DND-41 (cell line): Measurements from ENCODE around the gene SLC12A7.

Experiments used
- ATAC-seq: fragments of 200-7000 bp; cut with Tn5 transposase; 3 replicates; pipeline ENCODE4 v1.9.1; 2021; ENCODE audit warnings: low read depth; ENCODE audit not compliant: insufficient read depth
- DNase-seq: peaks from one replicate; pipeline ENCODE4 v3.0.0-alpha.2; 2020
- H2AFZ ChIP-seq: 2 replicates; pipeline ENCODE4 v1.6.0; 2012; ENCODE audit warnings: low read depth, low read length
- H3K27ac ChIP-seq: 2 replicates; pipeline ENCODE4 v1.5.1; 2012; ENCODE audit warnings: low read length, inconsistent platforms
- H3K27me3 ChIP-seq: fragments of 200-600 bp; sonication (generic); 2 replicates; pipeline ENCODE4 v1.6.0; 2012; ENCODE audit warnings: low read length, mild to moderate bottlenecking, inconsistent platforms; ENCODE audit not compliant: insufficient read depth, poor library complexity
- H3K36me3 ChIP-seq: 2 replicates; pipeline ENCODE4 v1.5.1; 2012; ENCODE audit warnings: low read length, inconsistent platforms; ENCODE audit not compliant: insufficient read depth
- H3K4me1 ChIP-seq: 2 replicates; pipeline ENCODE4 v1.5.1; 2012; ENCODE audit warnings: mild to moderate bottlenecking, low read length; ENCODE audit not compliant: insufficient read depth
- H3K4me2 ChIP-seq: 2 replicates; pipeline ENCODE4 v1.6.0; 2012; ENCODE audit warnings: mild to moderate bottlenecking, moderate library complexity, low read length, inconsistent platforms; ENCODE audit not compliant: insufficient read depth
- H3K4me3 ChIP-seq, 2 experiments: fragments of 200-600 bp in 1 of 2; shearing (Covaris generic) in 1 of 2; 2 replicates each; pipeline ENCODE4 v1.5.1; 2012 to 2016; ENCODE audit warnings: inconsistent platforms in 2 of 2, low read length in 2 of 2, mild to moderate bottlenecking in 2 of 2, low read depth in 1 of 2, moderate library complexity in 1 of 2
- H3K79me2 ChIP-seq: 2 replicates; pipeline ENCODE4 v1.6.0; 2012; ENCODE audit warnings: low read length, inconsistent platforms; ENCODE audit not compliant: insufficient read depth
- H3K9ac ChIP-seq: 2 replicates; pipeline ENCODE4 v1.6.0; 2012; ENCODE audit warnings: low read depth, mild to moderate bottlenecking, inconsistent platforms, low read length, moderate library complexity
- H3K9me3 ChIP-seq: 2 replicates; pipeline ENCODE4 v1.5.1; 2012; ENCODE audit warnings: low read length, moderate library complexity, mild to moderate bottlenecking, inconsistent platforms; ENCODE audit not compliant: insufficient read depth, severe bottlenecking
- H4K20me1 ChIP-seq: 2 replicates; pipeline ENCODE4 v1.6.0; 2012; ENCODE audit warnings: low read length; ENCODE audit not compliant: insufficient read depth
- EZH2 ChIP-seq: IDR thresholded peaks from 3 replicates; pipeline ENCODE4 v1.6.1; 2012; ENCODE audit warnings: borderline replicate concordance, low read depth, mild to moderate bottlenecking, moderate library complexity, low read length, inconsistent platforms; ENCODE audit not compliant: severe bottlenecking
- TF ChIP-seq, protein P1 (sequence below): IDR thresholded peaks from 2 replicates; pipeline ENCODE4 v1.5.1; 2012; ENCODE audit warnings: borderline replicate concordance, low read length, moderate library complexity, mild to moderate bottlenecking; ENCODE audit not compliant: poor library complexity, severe bottlenecking; ENCODE audit errors: extremely low read depth

The SLC12A7 gene

DNA sequence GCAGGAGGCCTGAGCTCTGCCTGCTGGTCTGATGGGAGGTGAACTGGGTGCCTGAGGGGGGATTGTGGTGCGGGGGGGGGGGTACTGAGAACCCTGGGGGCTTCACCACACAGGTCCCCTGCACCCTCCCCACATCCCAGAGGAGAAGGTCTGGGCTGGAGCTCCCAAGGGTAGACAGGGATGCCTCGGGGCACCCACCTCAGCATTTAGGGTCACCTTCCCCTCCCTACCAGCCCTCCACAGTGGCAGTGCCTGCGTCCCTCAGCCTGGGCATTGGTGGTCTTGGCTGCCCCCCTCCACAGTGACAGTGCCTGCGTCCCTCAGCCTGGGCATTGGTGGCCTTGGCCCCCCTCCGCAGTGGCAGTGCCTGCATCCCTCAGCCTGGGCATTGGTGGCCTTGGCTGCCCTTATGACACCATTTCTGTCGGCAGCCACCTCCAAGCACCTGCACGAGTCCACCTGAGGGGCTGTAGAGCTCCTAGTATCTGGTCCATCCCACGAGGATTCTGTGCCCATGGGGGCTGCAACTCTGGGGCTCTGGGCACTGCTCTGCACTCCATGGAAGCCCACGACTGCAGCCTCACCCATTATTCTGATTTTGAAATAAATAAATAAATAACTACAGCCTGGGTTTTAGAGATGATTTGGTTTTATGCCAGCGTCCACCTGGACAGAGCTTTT is 81.8 kb downstream of the SLC12A7 start:
- Histone ChIP-seq H3K36me3 (peaks cover 24% of the 10 kb centered on the region), H3K27me3 (no peaks in the 10 kb centered on the region), H3K9ac (no peak overlapping the region), H3K27ac (no peak overlapping the region), H3K79me2 (peaks cover 32% of the 10 kb centered on the region; the same call in 1 of the 2 replicates), H3K4me1 (no peaks in the 10 kb centered on the region), H3K4me2 (no peak overlapping the region), H2AFZ (no peak overlapping the region), H3K4me3 (no peak overlapping the region), H3K9me3 (no peaks in the 10 kb centered on the region), H4K20me1 (peaks cover 61% of the 10 kb centered on the region)
- no peak for DNase-seq
- no peak for TF ChIP-seq EZH2
- TF ChIP-seq, protein P1, sequence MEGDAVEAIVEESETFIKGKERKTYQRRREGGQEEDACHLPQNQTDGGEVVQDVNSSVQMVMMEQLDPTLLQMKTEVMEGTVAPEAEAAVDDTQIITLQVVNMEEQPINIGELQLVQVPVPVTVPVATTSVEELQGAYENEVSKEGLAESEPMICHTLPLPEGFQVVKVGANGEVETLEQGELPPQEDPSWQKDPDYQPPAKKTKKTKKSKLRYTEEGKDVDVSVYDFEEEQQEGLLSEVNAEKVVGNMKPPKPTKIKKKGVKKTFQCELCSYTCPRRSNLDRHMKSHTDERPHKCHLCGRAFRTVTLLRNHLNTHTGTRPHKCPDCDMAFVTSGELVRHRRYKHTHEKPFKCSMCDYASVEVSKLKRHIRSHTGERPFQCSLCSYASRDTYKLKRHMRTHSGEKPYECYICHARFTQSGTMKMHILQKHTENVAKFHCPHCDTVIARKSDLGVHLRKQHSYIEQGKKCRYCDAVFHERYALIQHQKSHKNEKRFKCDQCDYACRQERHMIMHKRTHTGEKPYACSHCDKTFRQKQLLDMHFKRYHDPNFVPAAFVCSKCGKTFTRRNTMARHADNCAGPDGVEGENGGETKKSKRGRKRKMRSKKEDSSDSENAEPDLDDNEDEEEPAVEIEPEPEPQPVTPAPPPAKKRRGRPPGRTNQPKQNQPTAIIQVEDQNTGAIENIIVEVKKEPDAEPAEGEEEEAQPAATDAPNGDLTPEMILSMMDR: no peak
- no peak for ATAC-seq

DNA sequence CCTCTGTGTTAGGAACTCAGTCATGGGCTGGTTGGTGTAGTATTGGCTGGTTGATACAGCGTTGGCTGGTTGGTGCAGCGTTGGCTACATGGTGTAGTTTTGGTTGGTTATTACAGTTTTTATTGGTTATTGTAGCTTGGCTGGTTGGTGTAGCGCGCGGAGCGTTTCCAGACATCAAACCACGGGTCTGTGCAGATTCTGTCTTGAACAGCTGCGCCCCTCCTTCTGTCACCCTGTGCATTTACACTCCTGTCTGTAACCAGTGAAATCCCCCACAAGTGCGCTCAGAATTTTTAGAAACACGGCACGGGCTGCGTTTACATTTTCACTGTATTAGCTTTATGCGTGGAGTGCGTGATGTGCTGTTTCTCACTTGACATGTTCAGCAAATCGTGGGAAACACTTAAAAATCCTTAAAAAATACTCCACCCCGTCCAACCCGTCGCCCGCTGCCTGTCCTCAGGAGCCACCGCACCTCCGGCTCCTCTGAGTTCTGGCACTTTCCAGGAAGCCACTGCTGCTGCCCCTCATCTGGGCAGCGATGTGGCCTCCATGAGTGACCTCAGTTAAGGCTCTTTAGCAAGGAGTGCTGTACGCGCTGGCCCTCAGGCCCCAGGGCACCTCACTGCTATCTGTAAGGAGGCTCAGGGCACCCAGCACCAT is 82.5 kb downstream of the SLC12A7 start:
- Histone ChIP-seq H3K36me3 (peaks cover 18% of the 10 kb centered on the region), H3K9ac (no peak overlapping the region), H3K4me3 (no peak overlapping the region), H3K4me2 (no peak overlapping the region), H3K4me1 (no peaks in the 10 kb centered on the region), H3K27ac (no peak overlapping the region), H3K79me2 (peaks cover 32% of the 10 kb centered on the region; the same call in 1 of the 2 replicates), H4K20me1 (peaks cover 57% of the 10 kb centered on the region), H3K9me3 (no peaks in the 10 kb centered on the region), H2AFZ (no peak overlapping the region), H3K27me3 (no peaks in the 10 kb centered on the region)
- peak; percentile 55; the same call in 1 of the 3 replicates for ATAC-seq
- no peak for DNase-seq
- TF ChIP-seq EZH2: no peak
- TF ChIP-seq, protein P1: no peak

DNA sequence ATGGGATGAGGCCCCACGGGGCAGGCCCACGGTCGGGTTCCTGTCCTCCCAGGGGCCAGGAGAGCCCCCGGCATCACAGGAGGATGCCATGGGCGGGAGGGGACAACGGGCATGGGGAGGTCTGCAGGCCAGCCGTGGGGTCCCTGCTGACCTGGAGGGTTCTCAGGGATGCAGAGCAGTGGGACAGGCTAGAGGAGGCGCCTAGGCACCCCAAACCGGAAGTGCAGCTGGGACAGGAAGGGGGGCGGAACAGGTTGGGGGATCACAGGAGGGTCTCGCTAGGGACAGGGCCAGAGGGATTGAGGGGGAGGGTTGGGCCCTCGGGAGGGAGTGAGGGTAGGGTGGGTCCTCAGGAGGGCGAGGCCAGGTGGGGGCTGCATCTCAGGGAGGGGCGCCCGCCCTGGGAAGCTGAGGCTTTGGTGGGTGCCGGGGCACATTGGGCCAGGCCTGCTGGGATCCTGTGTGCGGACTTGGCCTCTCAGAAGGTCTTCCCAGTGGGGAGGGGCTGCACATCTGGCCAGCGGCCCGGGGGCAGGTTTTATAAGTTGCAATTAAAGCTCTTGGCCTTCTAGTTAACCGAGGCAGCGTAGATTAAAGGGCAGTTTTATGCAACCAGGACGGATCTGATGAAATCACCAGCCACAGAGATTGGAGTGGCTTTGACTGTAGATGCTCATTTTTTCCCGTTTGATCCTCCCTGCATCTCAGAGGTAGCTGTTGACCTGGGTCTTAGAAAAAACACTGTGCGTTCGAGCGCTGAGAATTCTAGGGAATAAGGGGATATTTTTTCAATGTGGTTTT is 83.2 kb downstream of the SLC12A7 start:
- TF ChIP-seq EZH2: no peak
- TF ChIP-seq, protein P1: no peak
- peaks cover 32% of the 10 kb centered on the region; the same call in 1 of the 2 replicates for H3K79me2 ChIP-seq

More for the DNA sequence above, 83.2 kb downstream of the SLC12A7 start:
- no peak for DNase-seq
- Histone ChIP-seq H3K9ac (no peak overlapping the region), H3K27me3 (no peaks in the 10 kb centered on the region), H3K27ac (no peak overlapping the region), H3K36me3 (peaks cover 10% of the 10 kb centered on the region), H3K4me2 (no peak overlapping the region), H3K4me1 (no peaks in the 10 kb centered on the region), H2AFZ (no peak overlapping the region), H3K9me3 (no peaks in the 10 kb centered on the region), H3K4me3 (no peak overlapping the region), H4K20me1 (peaks cover 52% of the 10 kb centered on the region)
- ATAC-seq: no peak
